GM12891 (cell line): ENCODE data around the gene ATXN10.

Experiments
- POLR2A ChIP-seq: IDR thresholded peaks from 2 replicates; pipeline ENCODE4 v1.6.1; 2011; ENCODE audit warnings: low read depth, low read length, control low read depth
- POLR2AphosphoS5 ChIP-seq: IDR thresholded peaks from 2 replicates; pipeline ENCODE4 v1.6.1; 2011; ENCODE audit warnings: low read depth, low read length, control low read depth

DNA sequence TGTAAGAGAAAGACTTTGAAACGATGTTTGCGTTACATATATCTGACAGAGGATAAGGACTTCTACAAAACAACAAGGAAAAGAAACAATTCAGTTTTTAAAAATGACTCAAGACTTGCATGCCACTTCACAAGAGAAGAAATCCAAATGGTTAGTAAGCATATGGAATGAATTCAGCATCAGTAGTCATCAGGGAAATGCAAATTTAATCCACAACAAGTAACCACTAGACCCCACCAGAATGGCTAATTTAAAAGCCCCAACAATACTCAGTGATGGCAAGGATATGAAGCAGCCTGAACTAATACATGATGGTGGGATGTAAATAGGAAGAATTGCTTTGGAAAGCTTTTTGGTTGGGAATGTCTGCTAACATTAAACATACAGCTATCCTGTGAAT is 142.6 kb downstream of the ATXN10 start:
- TF ChIP-seq POLR2A, result no peak
- no peak for TF ChIP-seq POLR2AphosphoS5
